ENCODE measurements around the gene EGLN2. TPM values are rescaled to one million over a fixed set of nuclear protein-coding genes. Genes with fewer than 3 reads are reported as not detected.

Gene EGLN2
- total and polyA plus RNA-seq, 9 of the 15 experiments (the other 6 are each of a cell fraction or from before 2014, with no cell fraction given), result 9.6 to 114 (median 71.0) TPM

GRCh38 chr19:40798683-40799557 lies at the start of gene EGLN2 (continued):
- TF ChIP-seq, protein P1, sequence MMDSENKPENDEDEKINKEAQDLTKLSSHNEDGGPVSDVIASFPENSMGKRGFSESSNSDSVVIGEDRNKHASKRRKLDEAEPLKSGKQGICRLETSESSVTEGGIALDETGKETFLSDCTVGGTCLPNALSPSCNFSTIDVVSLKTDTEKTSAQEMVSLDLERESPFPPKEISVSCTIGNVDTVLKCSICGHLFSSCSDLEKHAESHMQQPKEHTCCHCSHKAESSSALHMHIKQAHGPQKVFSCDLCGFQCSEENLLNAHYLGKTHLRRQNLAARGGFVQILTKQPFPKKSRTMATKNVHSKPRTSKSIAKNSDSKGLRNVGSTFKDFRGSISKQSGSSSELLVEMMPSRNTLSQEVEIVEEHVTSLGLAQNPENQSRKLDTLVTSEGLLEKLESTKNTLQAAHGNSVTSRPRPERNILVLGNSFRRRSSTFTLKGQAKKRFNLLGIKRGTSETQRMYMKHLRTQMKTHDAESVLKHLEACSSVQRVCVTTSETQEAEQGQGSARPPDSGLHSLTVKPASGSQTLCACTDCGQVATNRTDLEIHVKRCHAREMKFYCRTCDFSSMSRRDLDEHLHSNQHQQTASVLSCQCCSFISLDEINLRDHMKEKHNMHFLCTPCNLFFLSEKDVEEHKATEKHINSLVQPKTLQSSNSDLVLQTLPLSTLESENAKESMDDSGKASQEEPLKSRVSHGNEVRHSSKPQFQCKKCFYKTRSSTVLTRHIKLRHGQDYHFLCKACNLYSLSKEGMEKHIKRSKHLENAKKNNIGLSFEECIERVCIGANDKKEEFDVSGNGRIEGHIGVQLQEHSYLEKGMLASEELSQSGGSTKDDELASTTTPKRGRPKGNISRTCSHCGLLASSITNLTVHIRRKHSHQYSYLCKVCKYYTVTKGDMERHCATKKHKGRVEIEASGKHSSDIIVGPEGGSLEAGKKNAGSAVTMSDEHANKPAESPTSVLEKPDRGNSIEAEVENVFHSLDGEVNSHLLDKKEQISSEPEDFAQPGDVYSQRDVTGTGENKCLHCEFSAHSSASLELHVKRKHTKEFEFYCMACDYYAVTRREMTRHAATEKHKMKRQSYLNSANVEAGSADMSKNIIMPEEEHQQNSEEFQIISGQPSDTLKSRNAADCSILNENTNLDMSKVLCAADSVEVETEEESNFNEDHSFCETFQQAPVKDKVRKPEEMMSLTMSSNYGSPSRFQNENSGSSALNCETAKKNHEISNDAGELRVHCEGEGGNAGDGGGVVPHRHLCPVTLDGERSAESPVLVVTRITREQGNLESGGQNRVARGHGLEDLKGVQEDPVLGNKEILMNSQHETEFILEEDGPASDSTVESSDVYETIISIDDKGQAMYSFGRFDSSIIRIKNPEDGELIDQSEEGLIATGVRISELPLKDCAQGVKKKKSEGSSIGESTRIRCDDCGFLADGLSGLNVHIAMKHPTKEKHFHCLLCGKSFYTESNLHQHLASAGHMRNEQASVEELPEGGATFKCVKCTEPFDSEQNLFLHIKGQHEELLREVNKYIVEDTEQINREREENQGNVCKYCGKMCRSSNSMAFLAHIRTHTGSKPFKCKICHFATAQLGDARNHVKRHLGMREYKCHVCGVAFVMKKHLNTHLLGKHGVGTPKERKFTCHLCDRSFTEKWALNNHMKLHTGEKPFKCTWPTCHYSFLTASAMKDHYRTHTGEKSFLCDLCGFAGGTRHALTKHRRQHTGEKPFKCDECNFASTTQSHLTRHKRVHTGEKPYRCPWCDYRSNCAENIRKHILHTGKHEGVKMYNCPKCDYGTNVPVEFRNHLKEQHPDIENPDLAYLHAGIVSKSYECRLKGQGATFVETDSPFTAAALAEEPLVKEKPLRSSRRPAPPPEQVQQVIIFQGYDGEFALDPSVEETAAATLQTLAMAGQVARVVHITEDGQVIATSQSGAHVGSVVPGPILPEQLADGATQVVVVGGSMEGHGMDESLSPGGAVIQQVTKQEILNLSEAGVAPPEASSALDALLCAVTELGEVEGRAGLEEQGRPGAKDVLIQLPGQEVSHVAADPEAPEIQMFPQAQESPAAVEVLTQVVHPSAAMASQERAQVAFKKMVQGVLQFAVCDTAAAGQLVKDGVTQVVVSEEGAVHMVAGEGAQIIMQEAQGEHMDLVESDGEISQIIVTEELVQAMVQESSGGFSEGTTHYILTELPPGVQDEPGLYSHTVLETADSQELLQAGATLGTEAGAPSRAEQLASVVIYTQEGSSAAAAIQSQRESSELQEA (IDR thresholded peaks at IDR 0.05; ENCODE audit: low read depth), result no peak
- TF ChIP-seq DDX20 (tag; IDR thresholded peaks at IDR 0.05; ENCODE audit: low read depth) (no peak), ZKSCAN3 (CRISPR knock-in tag; IDR thresholded peaks at IDR 0.05) (no peak), POLR2AphosphoS5 (IDR thresholded peaks at IDR 0.05; ENCODE audit: control insufficient read depth, insufficient read depth, low read depth, low read length) (peak; percentile 40; the same call in 1 of the 2 replicates), ZNF668 (CRISPR knock-in tag; IDR thresholded peaks at IDR 0.05) (no peak), FOXM1 (IDR thresholded peaks at IDR 0.05; ENCODE audit: low read depth) (no peak), FOXM1 (CRISPR knock-in tag; IDR thresholded peaks at IDR 0.05; ENCODE audit: low read depth) (no peak), EWSR1 (IDR thresholded peaks at IDR 0.05; ENCODE audit: borderline replicate concordance, low read depth, partially characterized antibody) (no peak), ELF4 (CRISPR knock-in tag; IDR thresholded peaks at IDR 0.05) (no peak), ZC3H11A (IDR thresholded peaks at IDR 0.05; ENCODE audit: low read depth, low read length) (no peak), DNMT1 (IDR thresholded peaks at IDR 0.05) (no peak), MAFG (tag; conservative IDR thresholded peaks at IDR 0.05) (no peak), CREBBP (IDR thresholded peaks at IDR 0.05; ENCODE audit: low read depth, low read length) (no peak), POU5F1 (IDR thresholded peaks at IDR 0.05; ENCODE audit: borderline replicate concordance, low read depth, low read length, partially characterized antibody) (no peak), HIVEP1 (CRISPR knock-in tag; IDR thresholded peaks at IDR 0.05) (no peak), ZBTB8A (IDR thresholded peaks at IDR 0.05; ENCODE audit: partially characterized antibody) (no peak)
- TF ChIP-seq, protein P2, sequence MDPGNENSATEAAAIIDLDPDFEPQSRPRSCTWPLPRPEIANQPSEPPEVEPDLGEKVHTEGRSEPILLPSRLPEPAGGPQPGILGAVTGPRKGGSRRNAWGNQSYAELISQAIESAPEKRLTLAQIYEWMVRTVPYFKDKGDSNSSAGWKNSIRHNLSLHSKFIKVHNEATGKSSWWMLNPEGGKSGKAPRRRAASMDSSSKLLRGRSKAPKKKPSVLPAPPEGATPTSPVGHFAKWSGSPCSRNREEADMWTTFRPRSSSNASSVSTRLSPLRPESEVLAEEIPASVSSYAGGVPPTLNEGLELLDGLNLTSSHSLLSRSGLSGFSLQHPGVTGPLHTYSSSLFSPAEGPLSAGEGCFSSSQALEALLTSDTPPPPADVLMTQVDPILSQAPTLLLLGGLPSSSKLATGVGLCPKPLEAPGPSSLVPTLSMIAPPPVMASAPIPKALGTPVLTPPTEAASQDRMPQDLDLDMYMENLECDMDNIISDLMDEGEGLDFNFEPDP (CRISPR knock-in tag; IDR thresholded peaks at IDR 0.05), result no peak

Measured in K562 (cell line).